ENCODE data around the gene SLC7A14. TPM values are rescaled to one million over a fixed set of nuclear protein-coding genes. Genes with fewer than 3 reads are reported as not detected.

Gene SLC7A14
- total RNA-seq, 2 experiments from 2014 or later: not detected

- no peak overlapping the region for H3K4me3 ChIP-seq (ENCODE audit: low read length)
- H3K36me3 ChIP-seq (ENCODE audit: insufficient read depth, low read length): no peaks in the 10 kb centered on the region
- Mint-ChIP-seq H3K4me1 (ENCODE audit: low read depth) (no peaks in the 10 kb centered on the region), H3K27ac (no peak overlapping the region), H3K27me3 (peaks cover 28% of the 10 kb centered on the region), H3K4me3 (no peak overlapping the region), H3K9me3 (peaks cover 4% of the 10 kb centered on the region), H3K36me3 (ENCODE audit: low read depth) (no peaks in the 10 kb centered on the region)
- POLR2A ChIA-PET: no interaction called here
- no peak for DNase-seq
- H3K27me3 ChIP-seq (ENCODE audit: control insufficient read depth in 1 of 2, insufficient read depth in 2 of 2, low read length in 2 of 2): no peaks in the 10 kb centered on the region
- intact Hi-C loops (cut with DNase I, micrococcal nuclease): no loop called here
- no peak for ATAC-seq (ENCODE audit: poor library complexity)
- no peaks in the 10 kb centered on the region for H3K9me3 ChIP-seq (ENCODE audit: control insufficient read depth in 1 of 2, insufficient read depth in 1 of 2, low read length in 2 of 2)
- no peaks in the 10 kb centered on the region for H3K4me1 ChIP-seq (ENCODE audit: insufficient read depth, low read length)
- H3K27ac ChIP-seq (ENCODE audit: low read depth in 1 of 2, low read length in 2 of 2): no peak overlapping the region
- no peak for TF ChIP-seq CTCF (IDR thresholded peaks at IDR 0.05)
- CTCF ChIA-PET: no interaction called here
Observed at GRCh38 chr3:170599091-170599490, 13.2 kb upstream of the SLC7A14 start.

GRCh38 chr3:170598091-170598502, 12.2 kb upstream of the SLC7A14 start:
- intact Hi-C loops (cut with DNase I, micrococcal nuclease): no loop called here
- CTCF ChIA-PET: no interaction called here
- Mint-ChIP-seq H3K36me3 (ENCODE audit: low read depth) (no peaks in the 10 kb centered on the region), H3K27me3 (peaks cover 22% of the 10 kb centered on the region), H3K27ac (no peak overlapping the region), H3K4me3 (no peak overlapping the region), H3K4me1 (ENCODE audit: low read depth) (no peaks in the 10 kb centered on the region), H3K9me3 (peaks cover 4% of the 10 kb centered on the region)
- ATAC-seq (ENCODE audit: poor library complexity) (no peak), DNase-seq (no peak)
- TF ChIP-seq CTCF (IDR thresholded peaks at IDR 0.05): no peak
- Histone ChIP-seq H3K4me3 (ENCODE audit: low read length) (no peak overlapping the region), H3K36me3 (ENCODE audit: insufficient read depth, low read length) (no peaks in the 10 kb centered on the region), H3K27me3 (ENCODE audit: control insufficient read depth in 1 of 2, insufficient read depth in 2 of 2, low read length in 2 of 2) (no peaks in the 10 kb centered on the region), H3K27ac (ENCODE audit: low read depth in 1 of 2, low read length in 2 of 2) (no peak overlapping the region), H3K9me3 (ENCODE audit: control insufficient read depth in 1 of 2, insufficient read depth in 1 of 2, low read length in 2 of 2) (no peaks in the 10 kb centered on the region), H3K4me1 (ENCODE audit: insufficient read depth, low read length) (no peaks in the 10 kb centered on the region)
- POLR2A ChIA-PET: no interaction called here

GRCh38 chr3:170594528-170594927, 8.7 kb upstream of the SLC7A14 start:
- Histone ChIP-seq H3K27me3 (ENCODE audit: control insufficient read depth in 1 of 2, insufficient read depth in 2 of 2, low read length in 2 of 2) (peaks cover 0 to 3% of the 10 kb centered on the region in 2 experiments), H3K4me3 (ENCODE audit: low read length) (no peak overlapping the region), H3K9me3 (ENCODE audit: control insufficient read depth in 1 of 2, insufficient read depth in 1 of 2, low read length in 2 of 2) (no peaks in the 10 kb centered on the region), H3K4me1 (ENCODE audit: insufficient read depth, low read length) (no peaks in the 10 kb centered on the region), H3K36me3 (ENCODE audit: insufficient read depth, low read length) (no peaks in the 10 kb centered on the region), H3K27ac (ENCODE audit: low read depth in 1 of 2, low read length in 2 of 2) (no peak overlapping the region)
- intact Hi-C loops (cut with DNase I, micrococcal nuclease): no loop called here
- CTCF ChIA-PET: no interaction called here
- Mint-ChIP-seq H3K36me3 (ENCODE audit: low read depth) (no peaks in the 10 kb centered on the region), H3K4me1 (ENCODE audit: low read depth) (no peaks in the 10 kb centered on the region), H3K4me3 (no peak overlapping the region), H3K9me3 (no peaks in the 10 kb centered on the region), H3K27ac (no peak overlapping the region), H3K27me3 (peaks cover 45% of the 10 kb centered on the region)
- DNase-seq: no peak
- TF ChIP-seq CTCF (IDR thresholded peaks at IDR 0.05): no peak
- ATAC-seq (ENCODE audit: poor library complexity): no peak
- POLR2A ChIA-PET: no interaction called here

Measured in CD4-positive, alpha-beta T cell (primary cell).